ENCODE results near the gene RIC8B.

DNA sequence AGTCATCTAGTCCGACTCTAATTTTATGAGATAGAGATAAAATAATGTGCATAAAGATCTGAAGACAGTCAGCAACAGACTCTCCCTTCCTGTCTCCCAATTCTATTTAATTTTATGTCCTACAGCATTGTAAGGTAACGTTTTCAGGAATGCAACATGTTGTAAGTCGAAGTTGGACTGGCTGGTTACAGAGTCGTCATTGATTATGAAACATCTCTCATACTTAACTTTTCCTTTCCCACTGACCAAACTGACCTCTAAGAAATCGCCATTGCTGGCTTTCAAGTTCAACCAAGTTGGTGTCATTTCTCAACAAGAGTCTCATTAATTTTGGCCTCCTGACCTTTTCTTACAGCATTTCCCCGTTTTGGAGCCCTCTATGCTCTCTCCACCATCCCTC, 4.9 kb upstream of the RIC8B start:
- TF ChIP-seq, protein P1, sequence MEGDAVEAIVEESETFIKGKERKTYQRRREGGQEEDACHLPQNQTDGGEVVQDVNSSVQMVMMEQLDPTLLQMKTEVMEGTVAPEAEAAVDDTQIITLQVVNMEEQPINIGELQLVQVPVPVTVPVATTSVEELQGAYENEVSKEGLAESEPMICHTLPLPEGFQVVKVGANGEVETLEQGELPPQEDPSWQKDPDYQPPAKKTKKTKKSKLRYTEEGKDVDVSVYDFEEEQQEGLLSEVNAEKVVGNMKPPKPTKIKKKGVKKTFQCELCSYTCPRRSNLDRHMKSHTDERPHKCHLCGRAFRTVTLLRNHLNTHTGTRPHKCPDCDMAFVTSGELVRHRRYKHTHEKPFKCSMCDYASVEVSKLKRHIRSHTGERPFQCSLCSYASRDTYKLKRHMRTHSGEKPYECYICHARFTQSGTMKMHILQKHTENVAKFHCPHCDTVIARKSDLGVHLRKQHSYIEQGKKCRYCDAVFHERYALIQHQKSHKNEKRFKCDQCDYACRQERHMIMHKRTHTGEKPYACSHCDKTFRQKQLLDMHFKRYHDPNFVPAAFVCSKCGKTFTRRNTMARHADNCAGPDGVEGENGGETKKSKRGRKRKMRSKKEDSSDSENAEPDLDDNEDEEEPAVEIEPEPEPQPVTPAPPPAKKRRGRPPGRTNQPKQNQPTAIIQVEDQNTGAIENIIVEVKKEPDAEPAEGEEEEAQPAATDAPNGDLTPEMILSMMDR (IDR thresholded peaks at IDR 0.05; ENCODE audit: control extremely low read depth in 1 of 3, insufficient read depth in 1 of 3, low read depth in 1 of 3, low read length in 3 of 3): no peak
- TF ChIP-seq POLR2A (IDR thresholded peaks at IDR 0.05; ENCODE audit: control extremely low read depth in 1 of 2, low read depth in 2 of 2, low read length in 2 of 2): no peak
- TF ChIP-seq FOSL1 (IDR thresholded peaks at IDR 0.05; ENCODE audit: insufficient read depth, low read depth, low read length): no peak
- TF ChIP-seq, protein P2, sequence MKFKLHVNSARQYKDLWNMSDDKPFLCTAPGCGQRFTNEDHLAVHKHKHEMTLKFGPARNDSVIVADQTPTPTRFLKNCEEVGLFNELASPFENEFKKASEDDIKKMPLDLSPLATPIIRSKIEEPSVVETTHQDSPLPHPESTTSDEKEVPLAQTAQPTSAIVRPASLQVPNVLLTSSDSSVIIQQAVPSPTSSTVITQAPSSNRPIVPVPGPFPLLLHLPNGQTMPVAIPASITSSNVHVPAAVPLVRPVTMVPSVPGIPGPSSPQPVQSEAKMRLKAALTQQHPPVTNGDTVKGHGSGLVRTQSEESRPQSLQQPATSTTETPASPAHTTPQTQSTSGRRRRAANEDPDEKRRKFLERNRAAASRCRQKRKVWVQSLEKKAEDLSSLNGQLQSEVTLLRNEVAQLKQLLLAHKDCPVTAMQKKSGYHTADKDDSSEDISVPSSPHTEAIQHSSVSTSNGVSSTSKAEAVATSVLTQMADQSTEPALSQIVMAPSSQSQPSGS (IDR thresholded peaks at IDR 0.05; ENCODE audit: low read length): no peak
- no peak for TF ChIP-seq SIN3A (conservative IDR thresholded peaks at IDR 0.05 in 1 of 2, IDR thresholded peaks at IDR 0.05 in 1 of 2; ENCODE audit: low read depth in 1 of 2, low read length in 2 of 2)
- TF ChIP-seq, protein P3, sequence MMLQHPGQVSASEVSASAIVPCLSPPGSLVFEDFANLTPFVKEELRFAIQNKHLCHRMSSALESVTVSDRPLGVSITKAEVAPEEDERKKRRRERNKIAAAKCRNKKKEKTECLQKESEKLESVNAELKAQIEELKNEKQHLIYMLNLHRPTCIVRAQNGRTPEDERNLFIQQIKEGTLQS (IDR thresholded peaks at IDR 0.05; ENCODE audit: insufficient read depth, low read depth, low read length): no peak
- TF ChIP-seq CREB1 (IDR thresholded peaks at IDR 0.05): no peak
- no peak for TF ChIP-seq SRF (IDR thresholded peaks at IDR 0.05; ENCODE audit: low read depth, low read length)
- no peak for TF ChIP-seq EZH2 (IDR thresholded peaks at IDR 0.05; ENCODE audit: low read depth, low read length, severe bottlenecking)
